ENCODE data around the gene MCM7. TPM values are rescaled to one million over a fixed set of nuclear protein-coding genes. Genes with fewer than 3 reads are reported as not detected.

The MCM7 gene
- total and polyA plus RNA-seq, 2 of the 13 experiments (the other 11 are each of a cell fraction or from before 2014, with no cell fraction given) = 84.5 to 214 TPM

GRCh38 chr7:100071018-100071723 is 30.0 kb downstream of the MCM7 start:
- H3K4me1 ChIP-seq (ENCODE audit: insufficient read depth, low read length) = peaks cover under 1% of the 10 kb centered on the region; the same call in 1 of the 2 replicates
- no TSS peak for BruUV-seq (replicated peaks)

GRCh38 chr7:100069991-100070390 is 31.2 kb downstream of the MCM7 start:
- ChIA-PET POLR2A (interaction anchor here (0.9 to 1.4 kb wide), 2 partner anchors 9 to 13 kb away, joined by 3 to 4 read pairs; no protein-coding TSS in a partner anchor), CTCF (ENCODE audit: low intra/inter-chr PET ratio, low total read pairs) (no interaction called here)
- Histone ChIP-seq H3K4me1 (ENCODE audit: insufficient read depth, low read length) (peaks cover 12% of the 10 kb centered on the region), H3K9me3 (ENCODE audit: low read length) (no peaks in the 10 kb centered on the region), H4K20me1 (ENCODE audit: insufficient read depth, low read length) (no peaks in the 10 kb centered on the region; the same call in 1 of the 2 replicates), H3K9ac (ENCODE audit: insufficient read depth, low read depth, low read length) (no peak overlapping the region), H2AFZ (ENCODE audit: low read length) (no peak overlapping the region), H3K27ac (ENCODE audit: extremely low read length, insufficient read depth, low read length) (no peak overlapping the region), H3K4me3 (replicated peaks in 1 of 3; ENCODE audit: insufficient read depth in 1 of 3, low read depth in 2 of 3, low read length in 3 of 3) (no peak overlapping the region), H3K79me2 (ENCODE audit: insufficient read depth, low read length) (peaks cover under 1% of the 10 kb centered on the region), H3K4me2 (ENCODE audit: low read depth, low read length) (no peak overlapping the region), H3K27me3 (ENCODE audit: control insufficient read depth in 1 of 2, insufficient read depth in 2 of 2, low read length in 2 of 2) (no peaks in the 10 kb centered on the region), H3K36me3 (replicated peaks in 1 of 2; ENCODE audit: control insufficient read depth in 1 of 2, insufficient read depth in 2 of 2, low read length in 2 of 2) (peaks cover 24 to 58% of the 10 kb centered on the region in 2 experiments)
- no peak for DNase-seq (ENCODE audit: low spot score)
- in situ Hi-C loops (cut with HindIII; ENCODE audit: extremely low pct_ligation_motif_present, low pct_unique_long_range_greater_than_20kb) (no loop called here), intact Hi-C loops (cut with micrococcal nuclease; ENCODE audit: unreplicated experiment) (no loop called here)
- FAIRE-seq = no peak
- 97% methylated on average over 5 of the region's 5 CpGs for WGBS (ENCODE audit: low lambda C conversion rate)
- TF ChIP-seq POLR2AphosphoS5 (IDR thresholded peaks at IDR 0.05; ENCODE audit: low read depth, low read length) (peak; percentile 1; the same call in 1 of the 2 replicates), AGO2 (optimal IDR thresholded peaks at IDR 0.05; ENCODE audit: low read depth, low read length) (peak; percentile 45), FOXK2 (IDR thresholded peaks at IDR 0.05) (no peak), ZC3H13 (CRISPR knock-in tag; IDR thresholded peaks at IDR 0.05) (0 out of 2 replicates have a peak, but pooled peaks have one; percentile 8), ZNF558 (CRISPR knock-in tag; IDR thresholded peaks at IDR 0.05; ENCODE audit: borderline replicate concordance) (no peak), ZNF841 (CRISPR knock-in tag; IDR thresholded peaks at IDR 0.05; ENCODE audit: borderline replicate concordance) (no peak), LRRFIP1 (CRISPR knock-in tag; conservative IDR thresholded peaks at IDR 0.05) (no peak), ZNF292 (CRISPR knock-in tag; IDR thresholded peaks at IDR 0.05; ENCODE audit: borderline replicate concordance, low read depth) (no peak)
- no TSS peak for BruUV-seq (replicated peaks)
- no peak for ATAC-seq

More at GRCh38 chr7:100071018-100071723, 30.0 kb downstream of the MCM7 start:
- no peak overlapping the region for H3K4me2 ChIP-seq (ENCODE audit: low read depth, low read length)
- H3K9me3 ChIP-seq (ENCODE audit: low read length) = no peaks in the 10 kb centered on the region
- in situ Hi-C loops (cut with HindIII; ENCODE audit: extremely low pct_ligation_motif_present, low pct_unique_long_range_greater_than_20kb) (no loop called here), intact Hi-C loops (cut with micrococcal nuclease; ENCODE audit: unreplicated experiment) (no loop called here)
- POLR2A ChIA-PET = interaction anchor here (0.7 to 0.9 kb wide), 3 partner anchors 9 to 91 kb away, joined by 3 read pairs; no protein-coding TSS in a partner anchor
- peaks cover 29 to 70% of the 10 kb centered on the region in 2 experiments for H3K36me3 ChIP-seq (replicated peaks in 1 of 2; ENCODE audit: control insufficient read depth in 1 of 2, insufficient read depth in 2 of 2, low read length in 2 of 2)
- H3K79me2 ChIP-seq (ENCODE audit: insufficient read depth, low read length) = peaks cover 12% of the 10 kb centered on the region
- WGBS (ENCODE audit: low lambda C conversion rate) = 94% methylated on average over 11 of the region's 11 CpGs
- no peak overlapping the region for H3K27ac ChIP-seq (ENCODE audit: extremely low read length, insufficient read depth, low read length)
- TF ChIP-seq RBFOX2 (IDR thresholded peaks at IDR 0.05; ENCODE audit: low read depth, low read length) (0 out of 2 replicates have a peak, but pooled peaks have one; percentile 38), RBM22 (optimal IDR thresholded peaks at IDR 0.05; ENCODE audit: low read length) (peak; percentile 79), FOXK1 (CRISPR knock-in tag; IDR thresholded peaks at IDR 0.05; ENCODE audit: borderline replicate concordance, low read depth) (no peak), POLR2AphosphoS5 (IDR thresholded peaks at IDR 0.05; ENCODE audit: low read depth, low read length) (0 out of 2 replicates have a peak, but pooled peaks have one; percentile 20)
- ATAC-seq (no peak), FAIRE-seq (no peak), DNase-seq (ENCODE audit: low spot score) (no peak)
- H3K27me3 ChIP-seq (ENCODE audit: control insufficient read depth in 1 of 2, insufficient read depth in 2 of 2, low read length in 2 of 2) = no peaks in the 10 kb centered on the region
- H3K9ac ChIP-seq (ENCODE audit: insufficient read depth, low read depth, low read length) = no peak overlapping the region
- H4K20me1 ChIP-seq (ENCODE audit: insufficient read depth, low read length) = peaks cover 1% of the 10 kb centered on the region; the same call in 1 of the 2 replicates
- H3K4me3 ChIP-seq (replicated peaks in 1 of 3; ENCODE audit: insufficient read depth in 1 of 3, low read depth in 2 of 3, low read length in 3 of 3) = no peak overlapping the region
- CTCF ChIA-PET (ENCODE audit: low intra/inter-chr PET ratio, low total read pairs) = no interaction called here
- H2AFZ ChIP-seq (ENCODE audit: low read length) = no peak overlapping the region

All from HepG2 (cell line).